Stimulated activated CD4-positive, alpha-beta T cell treated with anti-CD3 and anti-CD28 coated beads, Interleukin-15, amount 100 ng/mL, for 1 hour (primary cell): ENCODE results near the gene SLC35E1.

Experiments
- DNase-seq, 2 donors: peaks; one replicate each; pipeline ENCODE4 v3.0.0-alpha.2; 2020; ENCODE audit warnings: low read depth in 1 of 2, low spot score in 1 of 2

SLC35E1 gene

DNA sequence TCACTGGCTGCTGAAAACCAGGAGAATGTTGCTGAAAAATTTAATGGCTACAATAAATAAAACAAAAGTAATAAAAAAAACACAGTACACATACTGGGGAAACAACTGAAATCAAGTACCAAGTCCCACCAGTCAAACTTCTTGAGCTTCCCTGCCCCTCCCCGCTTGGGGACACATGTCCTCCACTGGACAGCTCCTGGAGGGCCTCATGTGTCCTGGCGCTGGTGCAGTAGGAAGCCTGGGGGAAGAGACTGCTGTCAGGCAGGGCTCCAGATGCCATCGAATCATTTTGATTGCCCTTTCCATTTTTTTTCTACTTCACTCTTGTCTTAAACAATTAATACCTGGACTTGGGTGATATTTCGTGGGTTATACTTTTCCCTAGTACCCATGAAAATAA is 26.6 kb upstream of the SLC35E1 start:
- DNase-seq: no peak

GRCh38 chr19:16596399-16596798 is 24.2 kb upstream of the SLC35E1 start:
- no peak for DNase-seq

- no peak for DNase-seq
Observed at GRCh38 chr19:16595097-16595496, 22.9 kb upstream of the SLC35E1 start.

GRCh38 chr19:16594681-16595091 is 22.5 kb upstream of the SLC35E1 start:
- DNase-seq: no peak

- no peak for DNase-seq
Observed at GRCh38 chr19:16594131-16594586, 21.9 kb upstream of the SLC35E1 start.

DNA sequence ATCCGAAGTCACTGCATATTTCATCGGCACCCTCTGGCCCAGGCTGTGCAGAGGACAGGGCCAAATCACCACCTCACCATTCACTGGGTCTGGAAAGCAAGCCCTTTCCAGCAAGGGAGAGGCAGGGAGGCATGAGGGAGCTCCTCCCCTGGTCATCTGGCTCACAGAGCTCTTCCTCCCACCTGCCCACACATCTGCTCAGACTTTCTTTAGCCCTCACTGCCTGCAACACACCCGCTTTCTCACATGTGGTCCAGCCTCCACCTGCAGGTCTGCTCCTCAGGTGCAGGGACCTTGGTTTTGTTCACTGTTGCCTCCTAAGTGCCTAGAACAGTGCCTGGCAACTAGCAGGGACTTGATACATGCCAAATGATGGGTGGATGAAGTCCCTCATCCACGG is 21.0 kb upstream of the SLC35E1 start:
- DNase-seq: no peak

- DNase-seq: no peak
Observed at GRCh38 chr19:16591803-16592556, 19.8 kb upstream of the SLC35E1 start.

DNA sequence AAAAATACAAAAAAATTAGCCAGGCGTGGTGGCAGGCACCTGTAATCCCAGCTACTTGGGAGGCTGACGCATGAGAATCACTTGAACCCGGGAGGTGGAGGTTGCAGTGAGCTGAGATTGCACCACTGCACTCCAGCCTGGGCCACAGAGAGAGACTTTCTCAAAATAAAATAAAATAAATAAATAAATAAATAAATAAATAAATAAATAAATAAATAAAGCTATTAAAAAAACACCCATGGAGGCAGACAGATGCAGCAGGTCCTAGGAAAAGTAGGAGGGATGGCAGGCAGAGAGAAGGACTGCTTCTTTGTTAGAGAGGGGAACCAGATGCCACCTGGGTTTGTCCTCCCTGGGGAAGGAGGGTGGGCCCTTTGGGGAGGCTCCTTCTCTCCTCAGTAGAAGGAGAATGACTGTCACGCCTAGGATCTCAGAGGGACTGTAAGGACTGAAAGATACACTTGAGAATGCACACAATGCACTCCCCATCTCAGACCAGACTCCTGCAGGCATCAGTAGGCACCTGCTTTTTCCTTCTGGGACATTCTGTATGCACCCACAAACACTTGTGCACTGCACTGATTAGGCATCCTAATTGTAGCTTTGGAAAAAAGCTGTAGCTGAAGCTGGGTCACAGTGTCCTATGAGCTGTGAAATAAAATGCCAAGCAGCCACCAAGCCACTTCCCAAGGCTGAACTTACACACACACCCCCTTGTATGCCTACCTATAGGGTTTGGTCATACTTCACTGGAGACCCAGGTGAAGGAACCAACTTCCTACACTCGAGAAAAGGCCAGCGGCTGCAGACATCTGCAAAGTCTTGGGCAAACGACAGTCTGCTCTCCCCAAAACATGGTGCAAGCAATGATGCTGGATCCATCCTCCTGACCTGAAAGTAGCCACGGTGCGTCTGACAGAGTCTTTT is 18.9 kb upstream of the SLC35E1 start:
- DNase-seq: no peak

GRCh38 chr19:16589917-16590316 is 17.7 kb upstream of the SLC35E1 start:
- DNase-seq: no peak

DNA sequence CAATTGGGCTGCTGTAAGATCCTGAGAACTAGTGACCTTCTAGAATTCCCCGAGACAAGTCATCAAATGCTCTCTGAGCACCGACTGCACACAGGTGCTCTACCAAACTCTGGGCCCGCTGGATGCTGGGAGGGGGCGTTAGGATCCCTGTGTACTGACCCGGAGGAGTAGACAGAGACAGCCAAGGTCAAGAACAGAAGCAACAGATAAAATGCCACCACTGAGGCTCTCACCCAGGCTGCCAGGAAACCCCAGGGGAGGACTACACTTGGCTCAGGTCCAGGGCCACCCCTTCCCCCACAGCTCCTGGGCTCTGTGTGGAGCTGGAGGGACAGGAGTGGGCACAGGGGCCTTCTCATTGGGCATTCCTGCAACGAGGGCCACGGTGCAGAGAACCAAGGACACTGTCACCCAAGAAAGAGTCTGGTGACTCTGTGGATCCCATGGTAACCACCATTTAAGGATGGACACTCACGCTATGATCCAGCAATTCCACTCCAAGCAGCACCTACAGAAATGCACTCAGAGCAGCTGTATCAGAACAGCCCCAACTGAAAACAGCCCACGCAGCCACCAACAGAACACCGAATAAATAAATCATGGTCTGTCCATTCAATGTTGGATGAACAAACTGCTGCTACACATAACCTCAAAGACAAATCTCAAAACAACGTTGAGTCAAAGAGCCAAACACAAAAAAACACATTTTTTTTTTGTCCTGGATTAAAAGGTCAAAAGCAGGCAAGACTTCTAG is 16.8 kb upstream of the SLC35E1 start:
- no peak for DNase-seq

GRCh38 chr19:16587833-16588823 is 15.9 kb upstream of the SLC35E1 start:
- DNase-seq: peak in 1 of 2 donors; percentile 25

- DNase-seq: peak in 1 of 2 donors; percentile 38
Observed at GRCh38 chr19:16586991-16587832, 15.0 kb upstream of the SLC35E1 start.

GRCh38 chr19:16586477-16586871 is 14.3 kb upstream of the SLC35E1 start:
- DNase-seq: no peak

- DNase-seq: no peak
Observed at GRCh38 chr19:16585808-16586476, 13.7 kb upstream of the SLC35E1 start.

GRCh38 chr19:16585094-16585801 is 13.0 kb upstream of the SLC35E1 start:
- DNase-seq: no peak

- peak; percentile 67 to 75 for DNase-seq
Observed at GRCh38 chr19:16584248-16585093, 12.3 kb upstream of the SLC35E1 start.
